GM19240 (cell line): ENCODE results near the gene HCN2.
"Not testable (repeated sequence)": the region's sequence is repeated elsewhere in the genome, so short reads cannot be mapped to it uniquely, and the experiment has no call there.

Experiments used
- DNase-seq: peaks from one replicate; pipeline ENCODE4 v3.0.0; 2011; ENCODE audit warnings: low spot score; ENCODE audit not compliant: insufficient read length

The HCN2 gene

DNA sequence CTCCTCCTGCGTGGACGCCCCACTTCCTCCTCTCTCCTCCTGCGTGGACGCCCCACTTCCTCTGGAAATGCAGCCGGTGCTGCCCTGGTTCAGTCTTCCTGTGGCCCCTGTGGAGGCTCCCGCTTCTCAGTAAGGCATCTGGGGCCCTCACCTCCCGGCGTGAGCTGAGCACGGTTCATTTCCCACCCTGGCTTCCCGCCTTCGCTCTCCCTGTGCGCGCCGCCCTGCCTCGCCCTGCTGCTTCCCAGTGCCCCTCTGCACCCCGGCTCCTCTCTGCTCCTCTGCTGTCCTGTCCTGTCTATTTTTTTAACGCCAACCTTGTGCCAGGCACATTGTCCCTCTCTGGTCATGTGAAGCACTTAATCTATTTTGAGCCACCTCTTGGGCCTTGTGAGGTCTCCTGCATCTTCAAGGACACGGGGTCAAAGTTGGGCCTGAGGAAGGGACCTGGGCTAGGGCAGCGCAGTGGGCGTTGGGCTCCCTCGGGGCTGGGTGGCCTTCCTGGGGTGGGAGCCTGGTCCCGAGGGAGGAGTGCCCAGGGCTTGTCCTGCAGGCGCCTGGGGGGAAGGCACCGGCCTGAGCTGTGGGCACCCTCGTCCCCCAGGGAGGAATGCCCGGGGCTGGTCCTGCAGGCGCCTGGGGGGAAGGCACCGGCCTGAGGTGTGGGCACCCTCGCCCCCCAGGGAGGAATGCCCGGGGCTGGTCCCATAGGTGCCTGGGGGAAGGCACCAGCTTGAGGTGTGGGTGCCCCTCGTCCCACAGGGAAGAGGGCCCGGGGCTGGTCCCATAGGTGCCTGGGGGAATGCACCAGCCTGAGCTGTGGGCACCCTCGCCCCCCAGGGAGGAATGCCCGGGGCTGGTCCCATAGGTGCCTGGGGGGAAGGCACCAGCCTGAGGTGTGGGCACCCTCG lies 13.0 kb downstream of the HCN2 start:
- no peak for DNase-seq

DNA sequence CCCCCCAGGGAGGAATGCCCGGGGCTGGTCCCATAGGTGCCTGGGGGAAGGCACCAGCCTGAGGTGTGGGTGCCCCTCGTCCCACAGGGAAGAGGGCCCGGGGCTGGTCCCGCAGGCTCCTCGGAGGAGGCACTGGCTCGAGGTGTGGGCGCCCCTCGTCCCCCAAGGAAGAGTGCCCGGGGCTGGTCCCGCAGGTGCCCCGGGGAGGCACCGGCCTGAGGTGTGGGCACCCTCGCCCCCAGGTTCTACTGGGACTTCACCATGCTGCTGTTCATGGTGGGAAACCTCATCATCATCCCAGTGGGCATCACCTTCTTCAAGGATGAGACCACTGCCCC lies 13.6 kb downstream of the HCN2 start:
- not testable (repeated sequence) for DNase-seq

DNA sequence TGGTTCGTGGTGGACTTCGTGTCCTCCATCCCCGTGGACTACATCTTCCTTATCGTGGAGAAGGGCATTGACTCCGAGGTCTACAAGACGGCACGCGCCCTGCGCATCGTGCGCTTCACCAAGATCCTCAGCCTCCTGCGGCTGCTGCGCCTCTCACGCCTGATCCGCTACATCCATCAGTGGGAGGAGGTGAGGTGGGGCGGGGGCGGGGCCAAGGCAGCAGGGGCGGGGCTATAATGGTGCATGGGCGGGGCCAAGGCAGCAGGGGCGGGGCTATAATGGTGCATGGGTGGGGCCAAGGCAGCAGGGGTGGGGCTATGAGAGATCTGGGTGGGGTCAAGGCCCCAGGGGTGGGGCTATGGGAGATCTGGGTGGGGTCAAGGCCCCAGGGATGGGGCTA lies 14.1 kb downstream of the HCN2 start:
- not testable (repeated sequence) for DNase-seq

DNA sequence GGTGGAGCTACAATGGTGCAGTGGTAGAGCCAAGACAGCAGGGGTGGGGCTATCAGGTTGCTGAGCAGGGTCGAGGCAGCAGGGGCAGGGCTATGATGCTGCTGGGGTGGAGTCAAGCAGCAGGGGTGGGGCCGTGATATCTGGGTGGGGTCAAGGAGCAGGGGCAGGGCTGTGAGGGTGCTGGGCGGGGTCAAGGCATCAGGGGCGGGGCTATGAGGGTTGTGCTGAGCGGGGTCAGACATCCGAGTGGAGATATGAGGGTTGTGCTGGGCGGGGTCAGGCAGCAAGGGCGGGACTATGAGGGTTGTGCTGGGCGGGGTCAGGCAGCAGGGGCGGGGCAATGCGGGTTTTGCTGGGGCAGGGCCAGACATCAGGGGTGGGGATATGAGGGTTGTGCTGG lies 14.7 kb downstream of the HCN2 start:
- no peak for DNase-seq

DNA sequence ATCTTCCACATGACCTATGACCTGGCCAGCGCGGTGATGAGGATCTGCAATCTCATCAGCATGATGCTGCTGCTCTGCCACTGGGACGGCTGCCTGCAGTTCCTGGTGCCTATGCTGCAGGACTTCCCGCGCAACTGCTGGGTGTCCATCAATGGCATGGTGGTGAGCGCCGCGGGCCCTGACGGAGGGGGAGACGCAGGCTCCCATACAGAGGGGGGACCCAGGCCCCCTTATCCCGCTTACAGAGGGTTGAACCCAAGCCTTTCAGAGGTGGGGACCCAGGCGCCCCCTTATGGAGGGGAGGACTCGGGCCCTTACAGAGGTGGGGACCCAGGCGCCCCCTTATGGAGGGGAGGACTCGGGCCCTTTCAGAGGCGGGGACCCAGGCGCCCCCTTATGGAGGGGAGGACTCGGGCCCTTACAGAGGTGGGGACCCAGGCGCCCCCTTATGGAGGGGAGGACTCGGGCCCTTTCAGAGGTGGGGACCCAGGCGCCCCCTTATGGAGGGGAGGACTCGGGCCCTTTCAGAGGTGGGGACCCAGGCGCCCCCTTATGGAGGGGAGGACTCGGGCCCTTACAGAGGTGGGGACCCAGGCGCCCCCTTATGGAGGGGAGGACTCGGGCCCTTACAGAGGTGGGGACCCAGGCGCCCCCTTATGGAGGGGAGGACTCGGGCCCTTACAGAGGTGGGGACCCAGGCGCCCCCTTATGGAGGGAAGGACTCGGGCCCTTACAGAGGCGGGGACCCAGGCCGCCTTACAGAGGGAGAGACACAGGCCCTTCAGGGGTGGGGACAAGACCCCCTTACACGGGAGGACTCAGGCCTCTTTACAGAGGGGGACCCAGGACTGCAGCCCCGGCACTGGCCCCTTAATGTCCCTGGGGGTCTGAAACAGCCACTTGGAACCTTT lies 15.6 kb downstream of the HCN2 start:
- not testable (repeated sequence) for DNase-seq

DNA sequence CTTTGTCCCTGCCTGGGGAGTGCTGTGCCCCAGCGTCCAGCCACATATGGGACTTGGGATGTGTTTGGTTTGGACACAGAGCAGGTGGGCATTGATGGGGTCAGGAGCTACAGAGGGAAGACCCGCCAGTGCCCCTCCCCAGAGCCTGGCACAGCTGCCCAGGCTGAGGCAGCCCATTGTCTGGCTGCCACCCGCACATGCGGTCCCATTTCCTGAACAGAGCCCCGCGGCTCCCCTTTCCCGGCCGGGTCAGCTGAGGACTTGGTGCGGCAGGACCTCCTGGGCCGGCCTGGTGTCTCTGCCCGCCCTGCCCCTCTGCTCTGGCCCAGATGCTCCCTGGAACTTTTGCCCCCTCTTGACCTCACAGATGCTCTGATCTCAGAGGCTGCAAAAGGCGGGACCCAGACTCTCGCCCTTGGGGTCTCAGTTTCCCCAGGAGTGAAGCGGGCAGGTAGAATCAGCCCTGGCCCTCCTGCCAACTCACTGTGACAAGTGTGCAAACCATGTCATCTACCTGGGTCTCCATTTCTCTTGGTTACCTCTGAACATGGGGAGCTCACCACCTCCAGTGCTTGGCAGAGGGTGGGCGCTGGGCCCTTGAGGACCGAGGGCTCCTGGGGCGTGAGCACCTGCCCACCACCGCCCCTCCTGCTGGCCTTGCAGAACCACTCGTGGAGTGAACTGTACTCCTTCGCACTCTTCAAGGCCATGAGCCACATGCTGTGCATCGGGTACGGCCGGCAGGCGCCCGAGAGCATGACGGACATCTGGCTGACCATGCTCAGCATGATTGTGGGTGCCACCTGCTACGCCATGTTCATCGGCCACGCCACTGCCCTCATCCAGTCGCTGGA lies 17.8 kb downstream of the HCN2 start:
- no peak for DNase-seq

DNA sequence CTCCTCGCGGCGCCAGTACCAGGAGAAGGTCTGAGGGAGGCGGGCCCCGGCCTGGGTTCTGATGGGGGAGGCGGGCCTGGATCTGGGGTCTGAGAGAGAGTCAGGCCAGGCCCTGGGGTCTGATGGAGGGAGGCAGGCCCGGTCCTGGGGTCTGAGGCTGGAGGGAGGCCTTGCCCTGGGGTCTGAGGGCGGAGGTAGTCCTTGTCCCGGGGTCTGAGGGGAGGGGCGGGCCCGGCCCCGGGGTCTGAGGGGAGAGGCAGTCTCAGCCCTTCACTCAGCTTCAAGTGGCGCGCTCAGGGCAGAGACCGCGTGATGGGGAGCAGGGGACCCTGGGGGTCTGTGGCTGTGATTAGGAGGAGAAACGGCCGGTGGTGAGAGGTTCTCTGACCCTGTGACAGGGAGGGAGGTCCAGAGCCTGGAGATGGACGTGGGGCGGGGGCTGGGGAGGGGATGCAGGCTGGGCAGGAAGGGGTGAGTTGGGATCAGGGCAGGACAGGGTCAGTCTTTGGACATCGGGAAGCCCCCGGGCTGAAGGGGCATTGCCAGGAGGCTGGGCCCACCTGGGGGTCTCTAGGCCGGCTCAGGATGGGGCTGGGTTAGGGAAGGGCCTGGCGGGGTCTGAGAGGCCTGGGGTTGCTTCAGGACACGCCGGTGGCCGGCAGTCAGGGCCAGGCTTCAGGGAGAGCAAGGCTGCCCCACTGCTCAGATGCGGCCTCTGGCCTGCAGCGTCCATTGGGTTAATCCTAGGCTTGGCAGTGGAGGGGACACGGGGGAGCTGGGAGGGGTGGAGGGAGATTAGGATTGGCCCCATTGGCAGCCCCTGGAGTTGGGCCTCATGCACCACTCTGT lies 18.7 kb downstream of the HCN2 start:
- DNase-seq: no peak

DNA sequence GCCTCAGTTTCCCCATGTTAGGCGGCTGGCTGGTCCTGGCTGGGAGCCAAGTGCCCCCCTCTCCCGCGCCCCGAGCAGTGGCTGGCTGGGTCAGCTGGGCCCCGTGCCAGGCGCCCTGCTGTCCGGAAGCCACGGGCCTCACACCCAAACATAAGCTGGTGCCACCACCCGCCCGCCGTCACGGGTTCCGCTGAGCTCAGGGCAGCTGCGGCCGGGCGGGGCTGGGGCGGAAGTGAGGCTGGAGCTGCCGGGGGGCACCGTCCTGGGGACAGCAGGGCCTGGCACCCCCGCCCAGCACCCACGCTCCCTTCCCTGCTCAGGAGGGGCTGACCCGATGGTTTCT lies 19.3 kb downstream of the HCN2 start:
- DNase-seq: no peak

DNA sequence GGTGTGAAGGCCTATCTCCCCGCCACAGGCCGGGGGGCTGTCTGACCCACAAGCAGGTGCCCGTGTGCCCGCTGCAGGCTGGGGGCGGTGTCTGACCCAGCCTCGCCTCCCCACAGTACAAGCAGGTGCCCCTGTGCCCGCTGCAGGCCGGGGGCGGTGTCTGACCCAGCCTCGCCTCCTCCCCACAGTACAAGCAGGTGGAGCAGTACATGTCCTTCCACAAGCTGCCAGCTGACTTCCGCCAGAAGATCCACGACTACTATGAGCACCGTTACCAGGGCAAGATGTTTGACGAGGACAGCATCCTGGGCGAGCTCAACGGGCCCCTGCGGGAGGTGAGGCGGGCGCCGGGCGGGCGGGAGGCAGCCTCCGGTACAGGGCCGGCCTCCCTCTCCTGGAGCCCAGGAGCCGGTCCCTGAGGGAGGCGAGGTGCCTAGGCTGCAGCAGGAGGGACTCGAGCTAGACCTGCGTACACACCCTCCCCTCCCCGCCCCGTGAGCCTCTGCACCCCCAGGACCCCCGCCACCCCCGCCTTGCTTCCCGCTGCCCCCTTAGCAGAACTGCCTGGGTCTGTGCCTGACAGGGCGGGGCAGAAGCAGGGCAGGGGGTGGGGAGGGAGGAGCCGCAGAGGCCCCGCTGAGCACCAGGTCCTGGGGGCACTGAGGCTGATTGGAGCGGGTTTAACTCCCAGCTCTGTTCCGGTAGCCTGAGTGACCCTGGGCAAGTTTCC lies 20.6 kb downstream of the HCN2 start:
- no peak for DNase-seq

DNA sequence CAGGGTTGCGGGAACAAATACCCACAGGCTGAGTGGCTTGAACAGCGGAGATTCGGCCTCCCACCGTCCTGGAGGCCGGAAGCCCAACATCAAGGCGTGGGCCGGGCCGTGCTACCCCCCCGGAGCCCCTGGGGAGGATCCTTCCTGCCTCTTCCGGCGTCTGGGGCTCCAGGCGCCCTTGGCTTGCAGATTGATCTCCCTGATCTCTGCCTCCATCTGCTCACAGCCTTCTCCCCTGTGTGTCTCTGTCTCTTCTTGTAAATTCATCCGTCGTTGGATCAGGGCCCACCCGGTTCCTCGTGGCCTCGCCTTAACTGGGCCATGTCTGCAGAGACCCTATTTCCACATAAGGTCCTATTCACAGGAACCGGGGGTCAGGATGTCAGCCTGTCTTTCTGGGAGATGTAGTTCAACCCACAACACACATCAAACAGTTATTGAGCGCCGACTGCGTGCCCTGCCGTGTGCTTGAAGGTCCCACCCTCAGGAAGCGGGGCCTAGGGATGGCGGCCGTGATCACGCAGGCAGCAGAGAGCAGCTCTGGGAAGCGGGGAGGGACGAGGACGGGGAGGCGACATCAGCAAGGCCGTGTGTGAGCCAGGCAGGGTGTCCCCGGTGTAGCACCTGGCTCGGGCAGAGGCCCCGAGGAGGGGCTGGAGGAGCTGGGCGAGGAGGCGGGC lies 21.3 kb downstream of the HCN2 start:
- DNase-seq: no peak

DNA sequence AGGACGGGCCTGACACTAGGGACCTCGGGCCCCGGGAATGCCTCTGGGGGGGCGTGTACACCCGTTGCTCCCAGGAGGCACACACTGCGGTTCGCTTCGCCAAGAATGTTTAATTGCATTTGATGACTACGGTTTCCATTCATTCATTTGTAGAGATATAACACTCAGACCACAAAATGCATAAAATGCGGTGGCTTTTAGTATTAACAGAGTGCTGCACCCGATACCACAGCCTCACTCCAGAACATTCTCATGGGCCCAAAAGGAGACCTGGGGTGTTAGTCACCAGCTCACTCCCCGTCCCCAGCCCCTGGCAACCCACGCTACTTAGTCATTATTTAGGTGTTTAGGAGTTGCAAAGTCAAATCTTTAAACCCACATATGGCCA lies 21.8 kb downstream of the HCN2 start:
- no peak for DNase-seq

DNA sequence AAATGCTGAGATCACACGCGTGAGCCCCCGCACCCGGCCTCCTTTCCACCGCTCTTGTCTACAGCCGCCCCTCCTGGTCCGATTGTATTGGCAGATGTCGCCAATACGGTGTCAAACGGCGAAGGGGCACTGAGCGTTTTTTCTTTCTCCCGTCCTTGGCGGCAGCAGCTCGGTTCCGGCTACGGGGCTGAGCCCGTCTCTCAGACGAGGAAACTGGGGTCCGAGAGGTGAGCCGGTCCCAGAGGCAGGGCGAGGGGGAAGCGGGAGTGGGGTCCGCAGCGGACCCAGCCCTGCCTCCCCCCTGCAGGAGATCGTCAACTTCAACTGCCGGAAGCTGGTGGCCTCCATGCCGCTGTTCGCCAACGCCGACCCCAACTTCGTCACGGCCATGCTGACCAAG lies 23.3 kb downstream of the HCN2 start:
- DNase-seq: no peak

DNA sequence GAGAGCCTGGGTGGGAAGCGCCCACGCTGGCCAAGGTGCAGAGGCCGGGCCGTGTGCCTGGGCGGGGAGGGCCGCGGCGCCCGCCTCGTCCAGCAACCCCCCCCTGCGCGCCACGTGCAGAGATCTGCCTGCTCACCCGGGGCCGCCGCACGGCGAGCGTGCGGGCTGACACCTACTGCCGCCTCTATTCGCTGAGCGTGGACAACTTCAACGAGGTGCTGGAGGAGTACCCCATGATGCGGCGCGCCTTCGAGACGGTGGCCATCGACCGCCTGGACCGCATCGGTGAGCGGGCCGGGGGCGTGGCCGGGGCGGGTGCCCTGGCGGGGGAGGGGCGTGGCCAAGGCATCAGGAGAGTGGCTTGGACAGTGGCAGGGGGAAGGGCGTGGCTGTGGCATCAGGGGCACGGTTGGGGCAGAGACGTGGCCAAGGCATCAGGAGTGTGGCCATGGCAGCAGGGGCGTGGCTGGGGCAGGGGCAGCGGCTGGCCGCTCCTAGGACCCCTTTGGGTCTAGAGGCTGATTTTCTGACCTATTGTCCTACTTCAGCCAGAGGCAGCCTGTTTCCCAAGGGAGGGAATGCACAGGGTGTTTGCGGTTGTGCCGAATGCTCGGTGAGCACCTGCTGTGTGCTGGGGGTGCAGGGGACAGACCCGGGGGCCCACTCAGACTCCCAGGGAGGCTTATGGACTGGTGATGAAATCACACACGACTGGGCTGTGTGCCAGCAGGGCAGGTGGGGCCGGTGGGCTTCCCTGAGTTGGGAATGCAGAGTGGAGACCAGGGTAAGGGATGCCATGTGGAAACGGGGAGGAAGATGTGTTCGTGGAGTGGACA lies 24.3 kb downstream of the HCN2 start:
- DNase-seq: no peak

DNA sequence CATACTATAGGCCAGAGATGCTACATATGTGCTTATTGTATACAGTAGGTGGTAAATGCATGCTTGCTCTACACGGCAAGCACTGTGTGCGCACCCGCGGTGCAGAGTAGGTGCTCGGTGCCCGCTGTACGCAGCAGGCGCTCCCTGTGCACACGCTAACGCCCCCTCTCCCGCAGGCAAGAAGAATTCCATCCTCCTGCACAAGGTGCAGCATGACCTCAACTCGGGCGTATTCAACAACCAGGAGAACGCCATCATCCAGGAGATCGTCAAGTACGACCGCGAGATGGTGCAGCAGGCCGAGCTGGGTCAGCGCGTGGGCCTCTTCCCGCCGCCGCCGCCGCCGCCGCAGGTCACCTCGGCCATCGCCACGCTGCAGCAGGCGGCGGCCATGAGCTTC lies 25.9 kb downstream of the HCN2 start:
- DNase-seq: no peak

DNA sequence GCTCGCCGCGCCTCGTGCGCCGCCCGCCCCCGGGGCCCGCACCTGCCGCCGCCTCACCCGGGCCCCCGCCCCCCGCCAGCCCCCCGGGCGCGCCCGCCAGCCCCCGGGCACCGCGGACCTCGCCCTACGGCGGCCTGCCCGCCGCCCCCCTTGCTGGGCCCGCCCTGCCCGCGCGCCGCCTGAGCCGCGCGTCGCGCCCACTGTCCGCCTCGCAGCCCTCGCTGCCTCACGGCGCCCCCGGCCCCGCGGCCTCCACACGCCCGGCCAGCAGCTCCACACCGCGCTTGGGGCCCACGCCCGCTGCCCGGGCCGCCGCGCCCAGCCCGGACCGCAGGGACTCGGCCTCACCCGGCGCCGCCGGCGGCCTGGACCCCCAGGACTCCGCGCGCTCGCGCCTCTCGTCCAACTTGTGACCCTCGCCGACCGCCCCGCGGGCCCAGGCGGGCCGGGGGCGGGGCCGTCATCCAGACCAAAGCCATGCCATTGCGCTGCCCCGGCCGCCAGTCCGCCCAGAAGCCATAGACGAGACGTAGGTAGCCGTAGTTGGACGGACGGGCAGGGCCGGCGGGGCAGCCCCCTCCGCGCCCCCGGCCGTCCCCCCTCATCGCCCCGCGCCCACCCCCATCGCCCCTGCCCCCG lies 26.5 kb downstream of the HCN2 start:
- DNase-seq: no peak

DNA sequence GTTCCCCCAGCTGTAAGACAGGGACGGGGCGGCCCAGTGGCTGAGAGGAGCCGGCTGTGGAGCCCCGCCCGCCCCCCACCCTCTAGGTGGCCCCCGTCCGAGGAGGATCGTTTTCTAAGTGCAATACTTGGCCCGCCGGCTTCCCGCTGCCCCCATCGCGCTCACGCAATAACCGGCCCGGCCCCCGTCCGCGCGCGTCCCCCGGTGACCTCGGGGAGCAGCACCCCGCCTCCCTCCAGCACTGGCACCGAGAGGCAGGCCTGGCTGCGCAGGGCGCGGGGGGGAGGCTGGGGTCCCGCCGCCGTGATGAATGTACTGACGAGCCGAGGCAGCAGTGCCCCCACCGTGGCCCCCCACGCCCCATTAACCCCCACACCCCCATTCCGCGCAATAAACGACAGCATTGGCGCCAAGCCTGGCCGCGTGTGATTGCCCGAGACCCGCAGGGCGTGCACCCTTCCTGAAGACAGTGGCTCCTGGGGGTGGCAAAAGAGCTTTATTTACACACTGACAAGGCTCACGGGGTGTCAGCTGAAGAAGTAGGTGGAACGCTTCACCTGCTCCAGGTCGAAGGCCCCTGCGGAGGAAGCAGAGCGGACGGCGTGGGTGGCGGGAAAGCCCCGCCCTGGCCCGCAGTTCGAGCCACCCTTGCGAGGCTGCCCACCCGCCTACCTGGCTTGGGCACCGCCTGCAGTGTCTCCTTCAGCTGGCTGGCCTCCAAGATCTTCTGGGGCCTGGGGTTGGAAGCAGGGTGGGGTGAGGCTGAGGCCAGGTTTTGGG lies 27.3 kb downstream of the HCN2 start:
- DNase-seq: no peak

DNA sequence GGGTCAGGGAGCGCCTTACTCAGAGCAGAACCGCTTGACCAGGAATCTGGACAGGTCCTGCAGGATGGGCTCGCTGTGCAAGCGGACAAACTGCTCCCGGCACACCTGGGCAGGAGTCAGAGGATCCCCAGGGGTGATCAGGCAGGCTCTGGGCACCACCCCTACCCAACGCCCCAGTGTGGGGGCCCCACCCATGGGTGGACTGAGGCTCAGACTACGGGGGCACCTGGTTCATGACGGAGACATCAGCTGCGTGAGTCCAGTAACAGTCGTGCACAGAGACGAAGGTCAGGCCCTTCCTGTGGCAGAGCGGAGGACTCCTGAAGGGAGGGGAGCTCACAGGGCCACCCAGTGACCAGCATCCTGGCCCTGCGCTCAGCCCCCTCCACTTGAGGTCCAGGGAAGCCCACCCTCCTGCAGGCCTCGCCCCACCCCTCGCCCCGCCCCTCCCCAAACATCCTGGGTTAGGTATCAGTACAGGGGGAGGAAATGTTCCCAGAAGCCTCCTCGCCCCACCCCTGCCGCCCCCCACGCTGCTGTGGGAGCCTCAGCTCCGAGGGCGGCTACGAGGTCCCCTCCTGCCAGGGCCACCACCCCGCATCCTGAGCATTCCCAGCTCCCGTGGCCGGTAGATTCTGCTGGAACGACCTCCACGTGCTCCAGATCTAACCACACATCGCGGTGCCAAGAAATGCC lies 28.0 kb downstream of the HCN2 start:
- DNase-seq: no peak
